ENCODE data around the gene EYS. TPM values are rescaled to one million over a fixed set of nuclear protein-coding genes. Genes with fewer than 3 reads are reported as not detected.

EYS gene
- total and polyA plus RNA-seq, 4 donors = 0.08 to 0.63 (median 0.36) TPM

DNA sequence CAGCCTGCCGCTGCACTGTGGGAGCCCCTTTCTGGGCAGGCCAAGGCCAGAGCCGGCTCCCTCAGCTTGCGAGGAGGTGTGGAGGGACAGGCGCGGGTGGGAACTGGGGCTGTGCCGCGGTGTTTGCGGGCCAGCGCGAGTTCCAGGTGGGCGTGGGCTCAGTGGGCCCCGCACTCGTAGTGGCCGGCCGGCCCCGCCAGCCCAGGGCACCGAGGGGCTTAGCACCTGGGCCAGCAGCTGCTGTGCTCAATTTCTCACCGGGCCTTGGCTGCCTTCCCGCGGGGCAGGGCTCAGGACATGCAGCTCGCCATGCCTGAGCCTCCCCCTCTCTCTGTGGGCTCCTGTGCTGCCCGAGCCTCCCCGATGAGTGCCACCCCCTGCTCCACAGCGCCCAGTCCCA is 1683.3 kb downstream of the EYS start:
- WGBS = 95% methylated on average over 24 of the region's 24 CpGs
- Histone ChIP-seq H3K36me3 (ENCODE audit: control insufficient read depth in 4 of 4, insufficient read depth in 3 of 4, low read depth in 1 of 4, low read length in 3 of 4) (no peaks in the 10 kb centered on the region), H3K4me3 (ENCODE audit: low read depth in 1 of 3, low read length in 3 of 3) (no peak overlapping the region), H3K27ac (ENCODE audit: low read depth in 1 of 2, low read length in 2 of 2) (no peak overlapping the region), H3K4me1 (ENCODE audit: control insufficient read depth in 4 of 4, insufficient read depth in 4 of 4, low read length in 3 of 4) (no peaks in the 10 kb centered on the region), H3K9me3 (ENCODE audit: control insufficient read depth in 4 of 4, low read length in 3 of 4) (no peaks in the 10 kb centered on the region), H3K27me3 (ENCODE audit: control insufficient read depth in 4 of 4, insufficient read depth in 4 of 4, low read length in 3 of 4) (no peaks in the 10 kb centered on the region), H3K9ac (ENCODE audit: low read depth in 1 of 2, low read length in 2 of 2) (no peak overlapping the region)
- no peak for DNase-seq (ENCODE audit: low spot score)
- TF ChIP-seq, protein P1, sequence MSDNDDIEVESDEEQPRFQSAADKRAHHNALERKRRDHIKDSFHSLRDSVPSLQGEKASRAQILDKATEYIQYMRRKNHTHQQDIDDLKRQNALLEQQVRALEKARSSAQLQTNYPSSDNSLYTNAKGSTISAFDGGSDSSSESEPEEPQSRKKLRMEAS (IDR thresholded peaks at IDR 0.05) = no peak
- TF ChIP-seq, protein P2, sequence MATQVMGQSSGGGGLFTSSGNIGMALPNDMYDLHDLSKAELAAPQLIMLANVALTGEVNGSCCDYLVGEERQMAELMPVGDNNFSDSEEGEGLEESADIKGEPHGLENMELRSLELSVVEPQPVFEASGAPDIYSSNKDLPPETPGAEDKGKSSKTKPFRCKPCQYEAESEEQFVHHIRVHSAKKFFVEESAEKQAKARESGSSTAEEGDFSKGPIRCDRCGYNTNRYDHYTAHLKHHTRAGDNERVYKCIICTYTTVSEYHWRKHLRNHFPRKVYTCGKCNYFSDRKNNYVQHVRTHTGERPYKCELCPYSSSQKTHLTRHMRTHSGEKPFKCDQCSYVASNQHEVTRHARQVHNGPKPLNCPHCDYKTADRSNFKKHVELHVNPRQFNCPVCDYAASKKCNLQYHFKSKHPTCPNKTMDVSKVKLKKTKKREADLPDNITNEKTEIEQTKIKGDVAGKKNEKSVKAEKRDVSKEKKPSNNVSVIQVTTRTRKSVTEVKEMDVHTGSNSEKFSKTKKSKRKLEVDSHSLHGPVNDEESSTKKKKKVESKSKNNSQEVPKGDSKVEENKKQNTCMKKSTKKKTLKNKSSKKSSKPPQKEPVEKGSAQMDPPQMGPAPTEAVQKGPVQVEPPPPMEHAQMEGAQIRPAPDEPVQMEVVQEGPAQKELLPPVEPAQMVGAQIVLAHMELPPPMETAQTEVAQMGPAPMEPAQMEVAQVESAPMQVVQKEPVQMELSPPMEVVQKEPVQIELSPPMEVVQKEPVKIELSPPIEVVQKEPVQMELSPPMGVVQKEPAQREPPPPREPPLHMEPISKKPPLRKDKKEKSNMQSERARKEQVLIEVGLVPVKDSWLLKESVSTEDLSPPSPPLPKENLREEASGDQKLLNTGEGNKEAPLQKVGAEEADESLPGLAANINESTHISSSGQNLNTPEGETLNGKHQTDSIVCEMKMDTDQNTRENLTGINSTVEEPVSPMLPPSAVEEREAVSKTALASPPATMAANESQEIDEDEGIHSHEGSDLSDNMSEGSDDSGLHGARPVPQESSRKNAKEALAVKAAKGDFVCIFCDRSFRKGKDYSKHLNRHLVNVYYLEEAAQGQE (IDR thresholded peaks at IDR 0.05) = no peak

DNA sequence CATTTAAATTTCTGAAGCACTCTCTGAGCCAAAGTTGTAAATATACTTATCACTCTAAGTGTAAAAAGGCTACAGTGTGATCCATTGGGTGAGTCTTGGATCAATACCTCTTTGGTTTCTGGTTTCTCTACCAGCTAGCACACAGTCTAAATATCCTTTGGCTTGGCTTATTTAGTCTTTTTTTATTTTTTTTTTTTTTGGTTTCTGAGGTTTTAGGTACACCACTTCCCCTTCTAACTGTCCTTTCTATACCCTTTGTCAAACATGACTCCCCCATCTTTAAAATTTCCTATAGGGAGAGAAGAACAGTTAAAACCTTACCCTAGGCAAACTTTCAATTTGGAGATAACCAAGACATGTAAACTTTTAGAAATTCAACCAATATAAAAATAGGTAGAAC is 1692.4 kb downstream of the EYS start:
- no peak for TF ChIP-seq NR2F2 (IDR thresholded peaks at IDR 0.05)
- TF ChIP-seq, protein P3, sequence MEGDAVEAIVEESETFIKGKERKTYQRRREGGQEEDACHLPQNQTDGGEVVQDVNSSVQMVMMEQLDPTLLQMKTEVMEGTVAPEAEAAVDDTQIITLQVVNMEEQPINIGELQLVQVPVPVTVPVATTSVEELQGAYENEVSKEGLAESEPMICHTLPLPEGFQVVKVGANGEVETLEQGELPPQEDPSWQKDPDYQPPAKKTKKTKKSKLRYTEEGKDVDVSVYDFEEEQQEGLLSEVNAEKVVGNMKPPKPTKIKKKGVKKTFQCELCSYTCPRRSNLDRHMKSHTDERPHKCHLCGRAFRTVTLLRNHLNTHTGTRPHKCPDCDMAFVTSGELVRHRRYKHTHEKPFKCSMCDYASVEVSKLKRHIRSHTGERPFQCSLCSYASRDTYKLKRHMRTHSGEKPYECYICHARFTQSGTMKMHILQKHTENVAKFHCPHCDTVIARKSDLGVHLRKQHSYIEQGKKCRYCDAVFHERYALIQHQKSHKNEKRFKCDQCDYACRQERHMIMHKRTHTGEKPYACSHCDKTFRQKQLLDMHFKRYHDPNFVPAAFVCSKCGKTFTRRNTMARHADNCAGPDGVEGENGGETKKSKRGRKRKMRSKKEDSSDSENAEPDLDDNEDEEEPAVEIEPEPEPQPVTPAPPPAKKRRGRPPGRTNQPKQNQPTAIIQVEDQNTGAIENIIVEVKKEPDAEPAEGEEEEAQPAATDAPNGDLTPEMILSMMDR (IDR thresholded peaks at IDR 0.05; ENCODE audit: low read depth, low read length, missing input control) = no peak
- TF ChIP-seq, protein P4, sequence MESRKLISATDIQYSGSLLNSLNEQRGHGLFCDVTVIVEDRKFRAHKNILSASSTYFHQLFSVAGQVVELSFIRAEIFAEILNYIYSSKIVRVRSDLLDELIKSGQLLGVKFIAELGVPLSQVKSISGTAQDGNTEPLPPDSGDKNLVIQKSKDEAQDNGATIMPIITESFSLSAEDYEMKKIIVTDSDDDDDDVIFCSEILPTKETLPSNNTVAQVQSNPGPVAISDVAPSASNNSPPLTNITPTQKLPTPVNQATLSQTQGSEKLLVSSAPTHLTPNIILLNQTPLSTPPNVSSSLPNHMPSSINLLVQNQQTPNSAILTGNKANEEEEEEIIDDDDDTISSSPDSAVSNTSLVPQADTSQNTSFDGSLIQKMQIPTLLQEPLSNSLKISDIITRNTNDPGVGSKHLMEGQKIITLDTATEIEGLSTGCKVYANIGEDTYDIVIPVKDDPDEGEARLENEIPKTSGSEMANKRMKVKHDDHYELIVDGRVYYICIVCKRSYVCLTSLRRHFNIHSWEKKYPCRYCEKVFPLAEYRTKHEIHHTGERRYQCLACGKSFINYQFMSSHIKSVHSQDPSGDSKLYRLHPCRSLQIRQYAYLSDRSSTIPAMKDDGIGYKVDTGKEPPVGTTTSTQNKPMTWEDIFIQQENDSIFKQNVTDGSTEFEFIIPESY (IDR thresholded peaks at IDR 0.05) = no peak
- no peak for TF ChIP-seq RXRA (IDR thresholded peaks at IDR 0.05)
- TF ChIP-seq YY1 (IDR thresholded peaks at IDR 0.05) = no peak
- TF ChIP-seq EGR1 (IDR thresholded peaks at IDR 0.05; ENCODE audit: low read depth in 2 of 2) = no peak
- TF ChIP-seq, protein P5, sequence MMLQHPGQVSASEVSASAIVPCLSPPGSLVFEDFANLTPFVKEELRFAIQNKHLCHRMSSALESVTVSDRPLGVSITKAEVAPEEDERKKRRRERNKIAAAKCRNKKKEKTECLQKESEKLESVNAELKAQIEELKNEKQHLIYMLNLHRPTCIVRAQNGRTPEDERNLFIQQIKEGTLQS (IDR thresholded peaks at IDR 0.05) = no peak
- no peaks in the 10 kb centered on the region for H3K9me3 ChIP-seq (ENCODE audit: control insufficient read depth in 4 of 4, low read length in 3 of 4)
- no peaks in the 10 kb centered on the region for H3K4me1 ChIP-seq (ENCODE audit: control insufficient read depth in 4 of 4, insufficient read depth in 4 of 4, low read length in 3 of 4)
- DNase-seq (ENCODE audit: low spot score) = no peak
- no peak overlapping the region for H3K9ac ChIP-seq (ENCODE audit: low read depth in 1 of 2, low read length in 2 of 2)
- H3K36me3 ChIP-seq (ENCODE audit: control insufficient read depth in 4 of 4, insufficient read depth in 3 of 4, low read depth in 1 of 4, low read length in 3 of 4) = no peaks in the 10 kb centered on the region
- no peak overlapping the region for H3K27ac ChIP-seq (ENCODE audit: low read depth in 1 of 2, low read length in 2 of 2)
- peaks cover 0 to 8% (median 0%) of the 10 kb centered on the region in 4 donors for H3K27me3 ChIP-seq (ENCODE audit: control insufficient read depth in 4 of 4, insufficient read depth in 4 of 4, low read length in 3 of 4)
- H3K4me3 ChIP-seq (ENCODE audit: low read depth in 1 of 3, low read length in 3 of 3) = no peak overlapping the region

DNA sequence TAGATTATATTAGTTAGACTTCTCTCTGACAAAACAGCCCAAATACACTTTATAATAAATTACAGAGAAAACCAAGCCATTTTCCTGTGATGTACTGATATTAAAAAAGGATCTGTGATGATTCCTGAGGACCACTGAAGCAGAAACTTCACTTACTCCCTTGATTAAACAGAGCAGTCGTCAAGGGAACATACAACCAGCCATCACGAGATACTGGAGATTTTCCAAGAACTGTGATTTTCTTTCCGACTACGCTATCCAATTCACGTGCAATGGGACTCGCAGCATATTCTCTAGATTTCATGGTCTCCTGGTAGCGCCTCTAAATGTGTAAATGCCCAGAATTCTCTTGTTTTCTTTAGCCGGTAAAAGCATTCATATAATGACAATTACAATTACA is 1694.0 kb downstream of the EYS start:
- no peak for DNase-seq (ENCODE audit: low spot score)
- H3K36me3 ChIP-seq (ENCODE audit: control insufficient read depth in 4 of 4, insufficient read depth in 3 of 4, low read depth in 1 of 4, low read length in 3 of 4) = no peaks in the 10 kb centered on the region
- WGBS = 64% methylated on average over 8 of the region's 8 CpGs
- peaks cover 0 to 8% (median 0%) of the 10 kb centered on the region in 4 donors for H3K27me3 ChIP-seq (ENCODE audit: control insufficient read depth in 4 of 4, insufficient read depth in 4 of 4, low read length in 3 of 4)
- no peaks in the 10 kb centered on the region for H3K4me1 ChIP-seq (ENCODE audit: control insufficient read depth in 4 of 4, insufficient read depth in 4 of 4, low read length in 3 of 4)
- no peak overlapping the region for H3K4me3 ChIP-seq (ENCODE audit: low read depth in 1 of 3, low read length in 3 of 3)
- TF ChIP-seq FOXA1 (IDR thresholded peaks at IDR 0.05) (no peak), NR2F2 (IDR thresholded peaks at IDR 0.05) (no peak), JUND (IDR thresholded peaks at IDR 0.05) (no peak), SP1 (IDR thresholded peaks at IDR 0.05) (no peak), FOXA2 (IDR thresholded peaks at IDR 0.05) (no peak), HNF4A (conservative IDR thresholded peaks at IDR 0.05) (no peak), EGR1 (IDR thresholded peaks at IDR 0.05; ENCODE audit: low read depth in 2 of 2) (no peak), GABPA (IDR thresholded peaks at IDR 0.05 in 1 of 2, conservative IDR thresholded peaks at IDR 0.05 in 1 of 2) (no peak)
- TF ChIP-seq, protein P2 (IDR thresholded peaks at IDR 0.05) = no peak
- TF ChIP-seq, protein P1 (IDR thresholded peaks at IDR 0.05) = no peak
- H3K27ac ChIP-seq (ENCODE audit: low read depth in 1 of 2, low read length in 2 of 2) = no peak overlapping the region
- H3K9me3 ChIP-seq (ENCODE audit: control insufficient read depth in 4 of 4, low read length in 3 of 4) = no peaks in the 10 kb centered on the region
- no peak overlapping the region for H3K9ac ChIP-seq (ENCODE audit: low read depth in 1 of 2, low read length in 2 of 2)
